Bone marrow (tissue), 2 donors: ENCODE results near the gene SPINT2.
"Not testable (repeated sequence)": the region's sequence is repeated elsewhere in the genome, so short reads cannot be mapped to it uniquely, and the experiment has no call there.

Experiments used
- DNase-seq, 2 donors: peaks; one replicate each; lab custom pipeline; 2025; lab: John Stamatoyannopoulos, UW

The SPINT2 gene

DNA sequence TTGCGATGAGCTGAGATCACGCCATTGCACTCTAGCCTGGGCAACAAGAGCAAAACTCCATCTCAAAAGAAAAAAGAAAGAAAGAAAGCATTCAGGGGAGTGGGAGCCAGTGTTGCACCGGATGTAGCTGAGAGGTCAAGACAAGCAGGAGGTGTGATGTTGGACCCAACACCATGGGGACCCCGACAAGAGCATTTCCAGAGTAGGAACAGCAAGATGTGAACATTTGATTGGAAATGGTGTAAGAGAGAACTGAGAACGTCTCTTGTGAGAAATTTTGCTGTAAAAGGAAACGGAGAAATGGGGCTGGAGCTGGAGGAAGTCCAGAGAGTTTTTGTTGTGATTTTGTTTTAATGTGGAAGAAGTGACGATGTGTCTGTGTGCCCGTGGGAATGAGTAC lies 24.6 kb upstream of the SPINT2 start:
- DNase-seq = no peak

DNA sequence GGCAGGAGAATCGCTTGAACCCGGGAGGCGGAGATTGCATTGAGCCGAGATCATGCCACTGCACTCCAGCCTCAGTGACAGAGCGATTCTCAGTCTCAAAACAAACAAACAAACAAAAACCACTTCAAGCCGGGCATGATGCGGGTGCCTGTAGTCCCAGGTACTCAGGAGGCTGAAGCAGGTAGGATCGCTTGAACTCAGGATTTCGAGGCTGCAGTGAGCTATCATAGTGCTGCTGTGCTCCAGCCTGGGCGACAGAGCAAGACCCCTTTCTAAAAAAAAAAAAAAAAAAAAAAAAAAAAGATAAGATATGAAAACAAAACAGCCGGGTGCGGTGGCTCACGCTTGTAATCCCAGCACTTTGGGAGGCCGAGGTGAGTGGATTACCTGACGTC lies 21.1 kb upstream of the SPINT2 start:
- DNase-seq = no peak

DNA sequence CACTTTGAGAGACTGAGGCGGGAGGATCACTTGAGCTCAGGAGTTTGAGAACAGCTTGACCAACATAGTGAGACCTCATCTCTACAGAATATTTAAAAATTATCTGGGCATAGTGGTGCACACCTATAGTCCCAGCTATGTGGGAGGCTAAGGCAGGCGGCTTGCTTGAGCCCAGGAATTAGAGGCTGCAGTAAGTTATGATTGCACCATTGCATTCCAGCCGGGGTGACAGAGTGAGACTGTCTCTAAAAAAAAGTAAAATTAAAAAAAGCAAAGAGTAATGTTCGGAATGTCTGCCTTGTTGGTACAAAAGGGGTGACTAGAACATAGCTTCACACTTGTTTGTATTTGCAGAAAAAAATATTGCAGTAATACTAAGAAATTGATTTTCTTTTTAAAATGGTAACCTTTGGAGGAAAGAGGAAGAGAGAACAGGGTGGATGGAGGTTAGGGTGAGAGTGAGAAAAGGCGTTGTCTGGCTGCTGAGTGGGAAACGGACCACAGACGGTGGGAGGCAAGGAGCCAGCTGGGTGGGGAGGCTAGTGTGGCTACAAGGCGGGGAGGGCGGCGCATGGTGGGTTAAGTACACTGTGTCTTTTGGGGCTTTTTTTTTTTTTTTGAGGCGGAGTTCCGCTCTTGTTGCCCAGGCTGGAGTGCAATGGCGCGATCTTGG lies 18.4 kb upstream of the SPINT2 start:
- DNase-seq = no peak

DNA sequence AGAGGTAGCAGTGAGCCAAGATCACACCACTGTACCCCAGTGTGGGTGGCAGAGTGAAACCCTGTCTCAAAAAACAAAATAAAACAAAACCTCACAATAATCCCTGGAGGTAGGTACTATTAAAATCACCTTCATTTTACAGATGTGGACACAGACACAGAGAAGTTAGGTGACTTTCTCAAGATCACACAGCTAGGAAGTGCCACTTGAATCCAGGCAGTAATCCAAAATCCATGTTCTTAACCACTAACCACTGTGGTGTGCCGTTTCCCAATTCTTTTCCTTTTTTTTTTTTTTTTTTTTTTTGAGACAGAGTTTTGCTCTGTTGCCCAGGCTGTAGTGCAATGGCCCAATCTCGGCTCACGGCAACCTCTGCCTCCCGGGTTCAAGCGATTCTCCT lies 17.2 kb upstream of the SPINT2 start:
- no peak for DNase-seq

DNA sequence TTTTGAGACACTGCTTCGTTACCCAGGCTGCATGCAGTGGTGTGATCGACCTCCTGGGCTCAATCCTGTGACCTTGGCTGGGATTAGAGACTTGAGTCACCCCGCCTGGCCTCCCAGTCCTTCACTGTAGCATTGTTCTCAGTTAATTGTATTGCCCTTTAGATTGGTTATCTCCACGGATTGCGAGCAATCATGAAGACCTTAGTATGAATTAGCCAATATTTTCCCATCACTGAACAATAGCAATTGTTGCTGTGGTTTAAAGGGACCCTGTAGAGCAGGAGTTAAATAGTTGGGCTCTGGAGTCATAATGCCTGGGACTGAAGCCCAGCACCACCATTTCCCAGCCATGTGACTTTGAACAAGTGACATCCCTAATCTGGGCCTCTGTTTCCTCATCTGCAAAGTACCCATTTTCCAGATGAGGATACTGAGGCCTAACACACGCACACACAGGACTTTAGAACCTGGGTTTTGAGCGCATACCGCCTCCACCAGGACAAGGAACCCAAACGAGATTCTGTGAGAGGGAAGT lies 16.6 kb upstream of the SPINT2 start:
- DNase-seq = no peak

DNA sequence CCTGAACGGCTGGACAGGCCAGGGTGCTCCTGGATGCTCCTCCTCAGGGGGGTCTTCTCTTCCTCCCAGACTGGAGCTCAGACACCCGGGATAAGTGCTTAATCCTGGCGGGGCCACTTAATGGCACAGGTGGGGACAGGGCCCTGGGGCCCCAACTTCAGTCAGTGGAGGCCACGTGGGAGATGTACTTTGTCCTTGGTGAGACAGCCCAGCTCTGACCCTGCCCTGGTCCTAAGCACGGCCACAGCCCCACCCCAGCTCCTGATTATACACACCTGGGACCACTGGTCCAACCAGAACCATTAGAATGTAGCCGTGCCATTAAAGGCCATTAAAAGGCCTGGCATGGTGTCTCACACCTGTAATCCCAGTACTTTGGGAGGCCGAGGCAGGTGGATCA lies 16.0 kb upstream of the SPINT2 start:
- no peak for DNase-seq

DNA sequence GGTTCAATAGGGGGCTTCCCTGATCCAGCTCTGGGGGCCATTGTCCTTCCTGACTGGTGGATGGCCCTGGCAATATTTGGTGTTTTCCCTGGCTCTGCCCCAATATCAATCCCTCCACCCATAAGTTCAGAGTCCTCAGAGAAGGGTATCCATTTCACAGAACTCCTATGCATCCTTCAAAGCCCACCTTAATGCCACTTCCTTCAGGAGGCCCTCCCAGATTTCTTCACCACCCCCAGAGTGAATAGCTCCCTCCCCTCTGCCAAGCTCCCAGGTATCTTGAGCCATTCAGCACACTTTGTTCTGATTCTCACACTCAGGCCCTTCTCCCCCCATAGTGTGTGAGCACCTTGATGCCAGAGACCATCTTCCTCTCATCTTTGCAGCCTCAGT lies 13.9 kb upstream of the SPINT2 start:
- no peak for DNase-seq

DNA sequence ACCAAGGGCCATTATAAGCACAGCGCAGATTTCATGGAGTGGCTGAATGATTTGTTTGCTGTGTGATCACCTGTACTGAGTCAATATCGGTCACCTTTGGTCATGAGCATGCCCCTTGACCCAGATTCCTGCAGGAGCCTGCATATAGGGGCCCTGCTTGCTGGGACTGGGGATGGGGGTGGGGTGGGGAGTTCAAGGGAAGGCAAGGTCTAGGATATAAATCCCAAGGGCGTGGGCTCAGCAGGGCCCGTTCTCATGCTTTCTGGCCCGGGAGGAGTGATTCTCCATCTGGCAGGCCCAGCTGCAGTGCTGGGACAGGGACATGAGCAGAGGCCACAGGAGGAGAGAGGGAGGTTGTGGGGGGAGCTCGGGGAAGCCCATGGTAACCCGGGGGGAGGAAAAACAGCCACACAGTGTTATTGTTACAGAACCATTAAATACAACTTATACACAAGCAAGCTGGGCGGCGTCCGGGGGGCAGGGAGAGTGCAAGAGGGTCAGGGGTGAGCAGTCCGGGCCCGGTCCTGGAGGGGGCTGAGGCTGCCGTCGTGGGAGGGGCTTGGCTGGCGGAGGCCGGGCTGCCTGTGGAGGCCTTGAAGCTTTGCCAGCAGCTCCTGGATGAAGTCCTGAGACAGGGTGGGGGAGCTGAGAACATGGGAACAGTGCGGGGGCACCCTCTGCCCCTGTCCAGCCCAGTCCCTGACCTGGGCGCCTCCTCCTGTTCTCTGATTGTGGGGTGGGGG lies 13.4 kb upstream of the SPINT2 start:
- DNase-seq = no peak

DNA sequence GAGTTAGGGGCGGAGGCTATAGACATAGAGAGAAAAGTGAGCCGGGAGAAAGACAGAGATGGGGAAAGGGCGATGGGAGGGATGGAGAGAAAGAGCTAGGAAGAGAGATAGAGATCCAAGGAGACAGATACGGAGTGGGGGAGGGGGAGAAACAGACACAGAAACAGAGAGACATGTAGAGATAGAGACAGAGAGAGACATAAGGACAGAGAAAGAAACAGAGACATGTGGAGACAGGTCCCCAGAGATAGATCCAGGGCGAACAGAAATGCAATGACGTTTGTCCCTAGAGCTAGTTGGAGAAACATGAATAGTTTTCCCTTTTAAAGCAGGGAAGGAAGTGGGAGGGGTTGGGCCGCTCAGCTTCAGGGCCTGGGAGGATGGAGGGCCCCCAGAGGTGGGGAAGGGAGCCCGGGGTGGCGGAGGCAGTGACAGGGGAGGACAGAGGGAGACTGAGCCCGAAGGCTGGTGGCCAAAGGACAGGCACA lies 12.8 kb upstream of the SPINT2 start:
- no peak for DNase-seq

DNA sequence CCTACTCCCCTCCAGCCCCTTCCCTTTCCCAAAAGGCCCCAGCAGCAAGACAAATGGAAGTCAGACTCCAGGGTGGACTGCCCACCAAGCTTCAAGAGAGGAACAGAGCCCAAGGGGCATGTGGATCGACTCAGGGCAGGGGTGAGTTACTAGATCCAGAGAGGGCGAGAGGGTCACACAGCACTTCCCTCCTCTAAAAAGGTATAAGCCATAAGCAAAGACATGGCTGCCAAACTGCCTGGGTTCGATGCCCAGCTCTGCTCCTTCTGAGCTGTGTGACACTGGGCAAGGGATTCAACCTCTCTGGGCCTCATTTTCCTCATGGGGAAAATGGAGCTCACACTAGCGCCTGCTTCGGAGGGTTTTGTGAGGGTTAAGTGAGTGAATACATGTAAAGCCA lies 12.0 kb upstream of the SPINT2 start:
- no peak for DNase-seq

DNA sequence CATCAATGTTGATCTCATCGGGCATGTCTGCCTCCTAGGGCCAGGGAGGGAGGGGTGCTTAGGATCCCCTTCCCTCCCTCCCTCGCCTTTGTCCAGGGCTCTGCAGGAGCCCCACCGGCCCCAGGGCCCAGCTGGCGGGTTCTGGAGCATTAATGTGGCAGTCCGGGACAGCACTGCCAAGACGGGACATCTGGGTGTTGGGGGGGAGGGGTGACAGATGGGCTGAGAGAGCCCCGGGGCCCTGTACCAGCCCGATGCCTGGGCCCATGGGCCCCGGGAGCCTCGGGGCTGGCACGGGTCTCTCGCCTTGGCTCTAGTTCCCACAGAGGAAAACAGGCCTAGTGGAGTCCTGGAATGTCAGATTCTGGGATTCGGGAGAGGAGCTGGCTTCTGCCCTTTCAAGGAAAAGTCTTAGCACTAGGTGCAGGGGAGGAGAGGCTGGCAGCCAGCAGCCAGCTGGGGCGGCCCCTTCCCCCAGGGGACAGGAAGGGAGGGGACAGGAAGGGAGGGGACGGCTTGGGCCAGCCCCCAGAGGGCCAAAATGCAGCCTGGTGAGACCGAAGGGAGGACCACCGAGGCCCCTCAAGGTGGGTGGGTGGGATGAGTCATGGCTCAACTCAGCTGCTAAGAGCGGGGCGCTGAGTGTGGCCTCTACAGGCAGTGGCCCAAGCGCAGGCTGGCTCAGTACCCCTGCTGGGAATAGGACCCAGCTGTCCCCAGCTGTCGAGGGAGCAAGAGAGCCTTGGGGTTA lies 11.3 kb upstream of the SPINT2 start:
- DNase-seq = no peak

DNA sequence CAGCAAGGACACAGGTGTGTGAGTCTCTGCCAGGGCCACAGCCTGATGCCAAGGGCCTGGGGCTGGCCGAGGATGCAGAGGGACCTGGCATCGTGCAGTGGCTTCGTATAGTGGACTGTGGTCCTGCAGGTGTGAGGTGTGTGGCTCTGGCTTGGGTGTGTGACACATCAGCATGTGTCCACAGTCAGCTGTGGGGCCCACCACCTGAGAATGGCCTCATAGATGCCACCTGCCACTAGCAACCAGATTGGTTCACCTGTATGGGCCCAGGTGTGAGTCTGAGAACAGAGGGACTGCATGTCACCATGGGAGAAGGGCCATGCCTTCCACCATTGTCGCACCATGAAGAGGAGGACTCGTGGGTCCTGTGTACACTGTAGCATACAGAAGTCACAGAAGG lies 10.6 kb upstream of the SPINT2 start:
- no peak for DNase-seq

DNA sequence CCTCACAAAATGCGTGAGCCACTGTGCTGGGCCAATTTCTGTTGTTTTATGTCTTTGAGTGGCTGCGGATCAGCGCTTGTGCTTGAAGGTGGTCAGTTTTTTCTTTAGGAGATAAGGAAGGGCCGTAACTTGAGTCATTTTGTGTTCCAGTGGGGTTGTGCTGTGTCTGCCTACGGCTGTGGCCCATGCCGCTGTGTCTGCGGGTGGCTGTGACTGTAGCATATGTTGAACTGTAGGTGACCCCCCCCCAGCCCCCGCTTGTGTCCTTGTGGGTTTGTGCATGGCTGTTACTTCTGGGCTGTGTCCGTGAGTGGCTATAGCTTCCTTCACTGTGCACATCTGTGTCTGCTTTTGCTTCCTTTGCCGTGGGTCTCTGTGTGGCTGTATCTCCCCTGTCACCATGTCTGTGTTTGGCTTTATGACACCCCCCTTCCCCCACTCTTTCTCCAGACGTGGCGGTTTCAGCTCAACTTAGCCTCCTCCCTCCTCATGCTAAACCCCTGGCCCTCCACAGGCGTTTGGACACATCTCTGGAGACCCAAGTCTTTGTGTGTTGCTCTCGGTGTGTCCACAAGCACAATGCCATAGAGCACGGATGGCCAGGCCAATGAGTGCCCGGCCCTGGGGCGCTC lies 8.9 kb upstream of the SPINT2 start:
- DNase-seq = no peak

DNA sequence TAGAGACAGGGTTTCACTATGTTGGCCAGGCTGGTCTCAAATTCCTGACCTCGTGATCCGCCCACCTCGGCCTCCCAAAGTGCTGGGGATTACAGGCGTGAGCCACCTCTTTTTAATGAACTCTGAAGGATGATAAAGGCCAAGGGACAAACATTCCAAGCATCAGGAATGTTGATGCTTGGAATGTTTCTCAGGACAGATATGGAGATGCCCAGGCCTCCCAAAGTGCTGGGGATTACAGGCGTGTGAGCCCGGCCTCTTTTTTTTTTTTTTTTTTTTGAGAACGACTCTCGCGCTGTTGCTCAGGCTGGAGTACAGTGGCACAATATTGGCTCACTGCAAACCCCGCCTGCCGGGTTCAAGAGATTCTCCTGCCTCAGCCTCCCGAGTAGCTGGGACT lies 2.4 kb upstream of the SPINT2 start:
- not testable (repeated sequence) for DNase-seq

DNA sequence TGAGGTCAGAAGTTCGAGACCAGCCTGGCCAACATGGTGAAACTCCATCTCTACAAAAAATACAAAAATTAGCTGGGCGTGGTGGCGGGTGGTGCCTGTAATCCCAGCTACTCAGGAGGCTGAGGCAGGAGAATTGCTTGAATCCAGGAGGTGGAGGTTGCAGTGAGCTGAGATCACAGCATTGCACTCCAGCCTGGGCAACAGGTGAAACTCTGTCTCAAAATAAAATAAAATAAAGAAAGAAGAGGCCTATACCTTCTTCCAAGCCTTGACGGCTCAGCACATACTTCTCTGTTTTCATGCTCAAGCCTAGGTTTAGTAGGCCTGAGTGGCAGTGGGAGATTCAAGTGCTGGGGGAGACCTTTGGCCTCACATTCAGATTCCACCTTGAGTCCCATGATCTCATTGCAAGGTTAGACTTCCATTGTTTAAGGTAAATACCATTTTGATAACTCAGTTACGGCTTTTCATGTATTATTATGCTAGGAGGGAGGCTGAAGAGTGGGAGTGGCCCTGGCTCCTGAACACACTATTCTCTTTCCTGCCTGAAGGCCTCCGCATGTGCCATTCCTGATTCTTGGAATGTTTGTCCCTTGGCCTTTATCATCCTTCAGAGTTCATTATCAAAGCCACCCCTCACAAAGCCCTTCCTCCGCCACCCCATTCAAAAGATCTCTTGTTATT lies 1.6 kb upstream of the SPINT2 start:
- no peak for DNase-seq

DNA sequence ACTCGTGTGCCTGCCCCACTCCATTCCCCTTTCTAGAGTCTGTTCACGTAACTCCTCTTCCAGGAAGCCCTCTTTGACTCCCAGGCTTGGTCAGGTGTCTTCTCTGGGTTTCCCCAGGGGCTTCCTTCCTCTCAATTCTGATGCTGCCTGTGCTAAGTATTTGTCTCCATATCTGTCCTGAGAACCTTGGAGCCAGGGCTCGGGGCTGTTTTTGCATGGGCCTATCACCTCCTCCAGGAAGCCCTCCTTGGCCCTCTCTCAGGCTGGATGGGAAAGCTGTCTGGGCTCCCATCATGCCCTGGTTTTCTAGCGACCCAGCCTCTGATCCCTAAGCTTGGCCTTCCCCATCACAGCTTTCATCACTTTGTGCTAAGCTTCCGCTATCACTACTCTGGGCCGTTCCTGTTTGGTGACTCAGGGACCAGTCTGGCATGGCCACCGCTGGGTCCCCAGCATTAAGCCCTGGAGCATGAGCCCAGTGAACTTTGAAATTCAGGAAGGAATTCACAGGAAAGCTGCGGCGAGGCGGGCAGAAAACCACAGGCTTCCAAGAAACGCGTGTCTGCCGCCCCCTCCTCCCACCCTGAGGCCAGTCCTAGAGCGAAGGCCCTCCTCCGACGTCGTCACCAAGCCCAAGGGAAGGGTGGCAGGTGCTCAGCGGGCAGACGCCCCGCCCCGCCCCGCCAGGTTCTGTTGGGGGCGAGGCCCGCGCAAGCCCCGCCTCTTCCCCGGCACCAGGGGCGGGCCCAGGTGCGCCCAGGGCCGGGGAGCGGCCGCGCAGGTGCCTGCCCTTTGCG lies 486 bp upstream of the SPINT2 start:
- peak; percentile 19 to 55 for DNase-seq

DNA sequence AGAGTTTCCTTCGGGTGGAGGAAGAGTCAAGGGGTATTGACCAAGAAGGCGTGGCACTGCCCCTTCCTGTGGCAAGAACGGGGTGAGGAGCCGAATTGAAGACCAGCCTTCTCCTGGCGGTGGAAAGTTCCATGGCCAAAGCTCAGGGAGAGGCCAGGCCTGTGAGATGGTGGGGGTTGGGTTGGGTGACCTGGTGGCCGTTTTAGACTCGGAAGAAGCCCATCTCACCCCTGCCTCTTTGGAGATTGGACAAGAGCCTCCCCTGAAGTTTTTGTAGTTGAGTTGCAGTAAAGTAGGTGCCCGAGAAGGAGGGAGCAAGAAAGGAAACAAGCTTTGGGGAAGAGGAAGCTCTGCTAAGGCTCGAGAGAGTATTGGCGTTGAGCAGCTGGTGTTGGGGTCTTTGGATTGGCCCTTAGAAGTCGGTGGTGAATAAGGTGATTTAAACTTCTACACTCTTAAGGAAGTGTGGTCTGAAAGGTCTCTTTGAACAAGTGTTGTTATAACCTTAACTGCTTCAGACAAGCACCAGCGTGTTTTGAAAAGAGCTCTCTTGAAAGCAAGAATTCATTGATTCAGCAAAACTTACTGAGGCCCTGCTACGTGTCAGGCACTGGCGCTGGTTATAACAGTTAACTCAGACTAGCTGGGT lies 964 bp downstream of the SPINT2 start:
- peak in 1 of 2 donors; percentile 68 for DNase-seq

DNA sequence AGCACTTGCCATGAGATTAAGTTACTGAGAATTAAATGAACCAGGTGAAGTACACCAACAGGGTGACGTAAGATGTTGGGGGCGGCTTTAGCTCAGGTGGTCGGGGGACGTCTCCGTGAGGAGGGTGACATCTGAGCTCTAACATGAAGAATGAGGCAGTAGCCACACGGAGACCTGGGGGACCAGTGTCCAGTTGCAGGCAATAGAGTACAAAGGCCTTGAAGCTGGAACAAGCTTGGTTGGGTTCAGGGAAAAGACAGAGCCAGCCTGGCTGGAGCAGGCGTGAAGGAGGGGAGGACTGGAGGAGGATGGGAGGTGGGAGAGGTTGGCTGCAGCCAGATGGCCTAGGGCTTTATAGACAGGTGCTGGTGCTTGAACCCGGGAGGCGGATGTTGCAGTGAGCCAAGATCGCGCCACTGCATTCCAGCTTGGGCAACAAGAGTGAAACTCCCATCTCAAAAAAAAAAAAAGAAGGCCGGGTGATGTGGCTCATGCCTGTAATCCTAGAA lies 1.6 kb downstream of the SPINT2 start:
- no peak for DNase-seq

DNA sequence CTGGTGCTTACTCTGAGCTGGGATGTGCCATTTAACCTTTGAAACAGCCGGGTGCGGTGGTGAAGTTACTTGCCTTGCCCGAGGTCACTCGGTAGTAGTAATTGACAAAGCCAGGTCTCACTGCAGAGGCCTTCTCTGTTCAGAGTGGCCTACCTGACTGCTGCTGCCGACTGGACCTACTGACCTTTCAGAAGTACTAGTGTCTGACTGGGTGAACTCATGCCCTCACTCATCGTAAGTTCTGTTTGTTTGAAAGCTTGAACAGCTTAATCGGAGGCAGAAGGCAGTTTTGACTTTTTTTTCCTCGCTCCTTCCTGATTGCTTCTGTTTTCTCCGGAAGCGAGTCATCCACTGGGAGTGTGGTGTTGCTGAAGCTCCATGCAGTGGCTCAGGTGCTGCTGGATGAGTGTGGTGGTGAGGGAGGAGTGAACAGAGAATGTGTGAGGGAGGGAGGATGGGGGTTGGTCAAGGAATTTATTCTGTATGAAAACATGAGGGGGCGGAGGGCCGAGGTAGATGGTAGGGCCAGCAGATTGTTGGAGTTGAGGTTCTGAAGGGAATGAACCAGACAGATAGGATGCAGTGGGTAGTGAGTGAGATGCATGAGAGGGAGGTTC lies 2.7 kb downstream of the SPINT2 start:
- DNase-seq = no peak
